MCF 10A (cell line): ENCODE measurements around the gene MAP3K8. TPM values are rescaled to one million over a fixed set of nuclear protein-coding genes. Genes with fewer than 3 reads are reported as not detected.

Source experiments
- BruUV-seq: library from RNA; stranded (reverse); fragments of 400-500 nt; replicated peaks from 2 replicates; lab custom pipeline; 2021; lab: Mats Ljungman, UMichigan
- CTCF ChIA-PET: fragments of 300-600 bp; sonication (Branson Sonifier 250); formaldehyde crosslinking; extraction: SDS; loops from one replicate; lab custom pipeline; 2021; ENCODE audit warnings: antibody characterized with exemption, inconsistent platforms; lab: Yijun Ruan, JAX
- POLR2A ChIA-PET: fragments of 300-600, 350-650 bp; sonication (Branson Sonifier 250); formaldehyde crosslinking; extraction: SDS; loops from one replicate; lab custom pipeline; 2020; ENCODE audit warnings: antibody characterized with exemption, inconsistent platforms; lab: Yijun Ruan, JAX
- DNase-seq: peaks from one replicate; pipeline ENCODE4 v3.0.0-alpha.2; 2018; ENCODE audit not compliant: unreplicated experiment
- H3K27ac Mint-ChIP-seq: one replicate; pipeline ENCODE4 v1.8.0; 2022; ENCODE audit warnings: mild to moderate bottlenecking, low read depth, mixed read lengths; ENCODE audit not compliant: unreplicated experiment
- H3K27me3 Mint-ChIP-seq: one replicate; pipeline ENCODE4 v1.8.0; 2022; ENCODE audit warnings: mixed read lengths; ENCODE audit not compliant: insufficient read depth, unreplicated experiment
- H3K36me3 Mint-ChIP-seq: one replicate; pipeline ENCODE4 v1.8.0; 2022; ENCODE audit warnings: mild to moderate bottlenecking, moderate library complexity, mixed read lengths; ENCODE audit not compliant: insufficient read depth, unreplicated experiment
- H3K4me1 Mint-ChIP-seq: one replicate; pipeline ENCODE4 v1.8.0; 2022; ENCODE audit warnings: mixed read lengths; ENCODE audit not compliant: insufficient read depth, unreplicated experiment
- H3K4me3 Mint-ChIP-seq: one replicate; pipeline ENCODE4 v1.8.0; 2022; ENCODE audit warnings: mild to moderate bottlenecking, moderate library complexity, mixed read lengths; ENCODE audit not compliant: unreplicated experiment
- H3K9me3 Mint-ChIP-seq: one replicate; pipeline ENCODE4 v1.8.0; 2022; ENCODE audit warnings: mixed read lengths; ENCODE audit not compliant: unreplicated experiment
- CTCF ChIP-seq: fragments of 200-600 bp; IDR thresholded peaks from one replicate; pipeline ENCODE4 v1.8.0; 2022; ENCODE audit warnings: antibody characterized with exemption, mild to moderate bottlenecking; ENCODE audit not compliant: unreplicated experiment
- intact Hi-C: fragments of 100-400 bp; cut with micrococcal nuclease; formaldehyde crosslinking; loops from 2 replicates; pipeline ENCODE4 v1.14.1; 2022
- total RNA-seq: library from RNA; stranded (reverse); gene quantifications from 2 replicates; pipeline ENCODE4 v1.2.3, GENCODE V29; 2022

The MAP3K8 gene
- total RNA-seq, 1 experiment from 2014 or later: 1.5 TPM

DNA sequence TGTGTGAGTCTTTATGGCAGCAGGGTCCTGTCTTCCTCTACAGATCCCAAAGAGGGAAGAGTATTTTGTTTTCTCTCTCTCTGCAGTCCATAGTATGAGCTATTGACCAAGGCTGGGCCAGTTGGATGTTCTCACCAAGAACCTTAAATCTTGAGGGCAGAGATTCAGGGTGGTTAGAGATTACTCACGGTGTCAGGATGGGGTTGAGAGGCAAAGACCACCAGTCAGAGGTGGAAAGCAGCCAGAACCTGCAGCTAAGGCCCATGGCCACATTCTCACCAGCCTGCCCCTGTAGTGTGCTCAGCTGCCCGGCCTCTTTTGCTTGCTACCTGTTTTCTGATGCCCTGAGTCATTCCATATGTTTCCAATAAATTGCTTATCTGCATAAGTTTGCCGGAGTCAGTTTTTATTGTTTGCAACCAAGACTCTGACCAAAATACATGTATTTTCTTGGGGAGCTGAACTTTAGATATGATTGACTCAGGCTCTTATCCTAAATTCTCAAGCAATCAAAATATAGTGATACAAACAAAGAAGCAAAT lies 67.0 kb downstream of the MAP3K8 start:
- intact Hi-C loops: no loop called here
- ChIA-PET CTCF (interaction anchor here (0.7 kb wide), 1 partner anchor 66 kb away, joined by 3 read pairs; no protein-coding TSS in a partner anchor), POLR2A (no interaction called here)
- no peak for TF ChIP-seq CTCF
- Mint-ChIP-seq H3K27me3 (no peaks in the 10 kb centered on the region), H3K4me3 (no peak overlapping the region), H3K27ac (no peak overlapping the region), H3K36me3 (no peaks in the 10 kb centered on the region), H3K9me3 (no peaks in the 10 kb centered on the region), H3K4me1 (peaks cover 8% of the 10 kb centered on the region)
- no TSS peak for BruUV-seq
- no peak for DNase-seq

GRCh38 chr10:30502266-30503060 lies 68.5 kb downstream of the MAP3K8 start:
- no peak for TF ChIP-seq CTCF
- no TSS peak for BruUV-seq
- no peaks in the 10 kb centered on the region for H3K36me3 Mint-ChIP-seq
- peaks cover 8% of the 10 kb centered on the region for H3K4me1 Mint-ChIP-seq
- no peak overlapping the region for H3K4me3 Mint-ChIP-seq
- intact Hi-C loops: no loop called here
- H3K9me3 Mint-ChIP-seq: no peaks in the 10 kb centered on the region
- H3K27ac Mint-ChIP-seq: no peak overlapping the region
- H3K27me3 Mint-ChIP-seq: no peaks in the 10 kb centered on the region
- CTCF ChIA-PET: interaction anchor here (0.7 to 1.1 kb wide), 2 partner anchors 13 to 91 kb away, joined by 3 read pairs; no protein-coding TSS in a partner anchor
- POLR2A ChIA-PET: no interaction called here
- DNase-seq: no peak

- Mint-ChIP-seq H3K4me3 (no peak overlapping the region), H3K27ac (no peak overlapping the region), H3K9me3 (no peaks in the 10 kb centered on the region), H3K4me1 (peaks cover 8% of the 10 kb centered on the region), H3K36me3 (no peaks in the 10 kb centered on the region), H3K27me3 (no peaks in the 10 kb centered on the region)
- ChIA-PET CTCF (interaction anchor here (1.1 kb wide), 1 partner anchor 92 kb away, joined by 3 read pairs; no protein-coding TSS in a partner anchor), POLR2A (no interaction called here)
- no peak for TF ChIP-seq CTCF
- BruUV-seq: no TSS peak
- no peak for DNase-seq
- intact Hi-C loops: no loop called here
Measured at GRCh38 chr10:30503700-30504266, 69.8 kb downstream of the MAP3K8 start.
